Liver (tissue), 9 donors: Measurements from ENCODE around the gene RAB15. TPM values are rescaled to one million over a fixed set of nuclear protein-coding genes. Genes with fewer than 3 reads are reported as not detected.

Source experiments
- DNase-seq: peaks from one replicate; pipeline ENCODE4 v3.0.0-alpha.2; 2017; ENCODE audit warnings: low spot score
- H3K27ac ChIP-seq, 2 donors: one replicate each; pipeline ENCODE4 v1.7.0; 2013; ENCODE audit warnings: inconsistent platforms in 2 of 2, low read length in 2 of 2, control low read depth in 1 of 2, low read depth in 1 of 2, mild to moderate bottlenecking in 1 of 2
- H3K27me3 ChIP-seq, 4 donors: one replicate each; pipeline versions ENCODE4 v1.6.1 to v1.7.0; 2013; ENCODE audit warnings: low read length in 3 of 4, inconsistent platforms in 1 of 4, mild to moderate bottlenecking in 1 of 4, moderate library complexity in 1 of 4; ENCODE audit not compliant: control insufficient read depth in 4 of 4, insufficient read depth in 4 of 4
- H3K36me3 ChIP-seq, 4 donors: one replicate each; pipeline versions ENCODE4 v1.6.1 to v1.7.0; 2013; ENCODE audit warnings: low read length in 3 of 4, mild to moderate bottlenecking in 3 of 4, low read depth in 1 of 4, moderate library complexity in 1 of 4; ENCODE audit not compliant: control insufficient read depth in 4 of 4, insufficient read depth in 3 of 4
- H3K4me1 ChIP-seq, 4 donors: one replicate each; pipeline versions ENCODE4 v1.6.1 to v1.7.0; 2013; ENCODE audit warnings: low read length in 3 of 4, mild to moderate bottlenecking in 3 of 4, moderate library complexity in 1 of 4; ENCODE audit not compliant: control insufficient read depth in 4 of 4, insufficient read depth in 4 of 4
- H3K4me3 ChIP-seq, 3 donors: one replicate each; pipeline versions ENCODE4 v1.6.1 to v1.7.0; 2013; ENCODE audit warnings: low read length in 3 of 3, control low read depth in 1 of 3, low read depth in 1 of 3, mild to moderate bottlenecking in 1 of 3
- H3K9ac ChIP-seq, 2 donors: one replicate each; pipeline ENCODE4 v1.7.0; 2013; ENCODE audit warnings: low read length in 2 of 2, mild to moderate bottlenecking in 2 of 2, moderate library complexity in 2 of 2, control low read depth in 1 of 2, low read depth in 1 of 2
- H3K9me3 ChIP-seq, 4 donors: one replicate each; pipeline versions ENCODE4 v1.6.1 to v1.7.0; 2013; ENCODE audit warnings: low read length in 3 of 4; ENCODE audit not compliant: control insufficient read depth in 4 of 4
- EGR1 ChIP-seq, 2 donors: IDR thresholded peaks; 2 replicates each; pipeline ENCODE4 v1.6.1; 2016 to 2018; ENCODE audit warnings: antibody characterized with exemption in 2 of 2, low read depth in 2 of 2
- FOXA1 ChIP-seq: IDR thresholded peaks from 2 replicates; pipeline ENCODE4 v1.6.1; 2016; ENCODE audit warnings: antibody characterized with exemption
- FOXA2 ChIP-seq: IDR thresholded peaks from 2 replicates; pipeline ENCODE4 v1.6.1; 2016; ENCODE audit warnings: antibody characterized with exemption
- GABPA ChIP-seq, 2 donors: IDR thresholded peaks in 1 of 2; conservative IDR thresholded peaks in 1 of 2; 2 replicates each; pipeline ENCODE4 v1.6.1; 2016; ENCODE audit warnings: antibody characterized with exemption in 2 of 2, mild to moderate bottlenecking in 1 of 2, moderate library complexity in 1 of 2
- JUND ChIP-seq, 2 donors: IDR thresholded peaks; 2 replicates each; pipeline ENCODE4 v1.6.1; 2016; ENCODE audit warnings: antibody characterized with exemption in 2 of 2
- MAX ChIP-seq: IDR thresholded peaks from 2 replicates; pipeline ENCODE4 v1.6.1; 2016; ENCODE audit warnings: antibody characterized with exemption
- RAD21 ChIP-seq, 2 donors: IDR thresholded peaks; 2 replicates each; pipeline ENCODE4 v1.6.1; 2016; ENCODE audit warnings: antibody characterized with exemption in 2 of 2, mild to moderate bottlenecking in 2 of 2
- REST ChIP-seq: IDR thresholded peaks from 2 replicates; pipeline ENCODE4 v1.6.1; 2016; ENCODE audit warnings: antibody characterized with exemption, mild to moderate bottlenecking
- RXRA ChIP-seq, 2 donors: IDR thresholded peaks; 2 replicates each; pipeline ENCODE4 v1.6.1; 2017 to 2018; ENCODE audit warnings: antibody characterized with exemption in 2 of 2, mild to moderate bottlenecking in 1 of 2
- TAF1 ChIP-seq: conservative IDR thresholded peaks from 2 replicates; pipeline ENCODE4 v1.6.1; 2016; ENCODE audit warnings: antibody characterized with exemption, mild to moderate bottlenecking
- YY1 ChIP-seq: IDR thresholded peaks from 2 replicates; pipeline ENCODE4 v1.6.1; 2016; ENCODE audit warnings: antibody characterized with exemption, mild to moderate bottlenecking
- ZBTB33 ChIP-seq: IDR thresholded peaks from 2 replicates; pipeline ENCODE4 v1.6.1; 2016; ENCODE audit warnings: antibody characterized with exemption
- WGBS: extraction: QIAGEN DNeasy Blood & Tissue Kit; methylation state at CpG from one replicate; pipeline ENCODE4 v1.1.7; 2013; 5-methylcytosine and 5-hydroxymethylcytosine counted together
- polyA plus RNA-seq, 2 donors: library from polyadenylated mRNA; stranded (reverse) in 1 of 2; unstranded in 1 of 2; fragments of 200-250 nt in 1 of 2; fragments of >200 nt in 1 of 2; fragmentation: Nextera tagmentation in 1 of 2; extraction: Ambion mirVana in 1 of 2; gene quantifications; one replicate each; pipeline versions ENCODE4 v1.2.1 to v1.2.3, GENCODE V29; 2013 to 2015
- total RNA-seq, 2 donors: library from RNA; depleted of rRNA; stranded (reverse); fragments of >200 nt; gene quantifications; one replicate each; pipeline ENCODE4 v1.2.3, GENCODE V29; 2014
- donor health status: healthy.
- donor health status: healthy.
- donor health status: healthy.
- donor health status: healthy.
- donor health status: healthy.

RAB15 gene
- total and polyA plus RNA-seq, 4 donors, result 5.5 to 18.0 (median 11.1) TPM

GRCh38 chr14:64954491-64955240 lies 17.5 kb downstream of the RAB15 start:
- Histone ChIP-seq H3K4me1 (no peaks in the 10 kb centered on the region), H3K27me3 (no peaks in the 10 kb centered on the region), H3K9me3 (no peaks in the 10 kb centered on the region), H3K36me3 (peaks cover 0 to 2% (median 0%) of the 10 kb centered on the region in 4 donors), H3K27ac (no peak overlapping the region), H3K4me3 (no peak overlapping the region), H3K9ac (no peak overlapping the region)
- WGBS, result 98% methylated on average over 9 of the region's 9 CpGs
- TF ChIP-seq ZBTB33, result no peak
- no peak for DNase-seq

- peaks cover 0 to 2% (median 0%) of the 10 kb centered on the region in 4 donors for H3K36me3 ChIP-seq
- H3K27ac ChIP-seq, result no peak overlapping the region
- 97% methylated on average over 6 of the region's 6 CpGs for WGBS
- H3K4me3 ChIP-seq, result no peak overlapping the region
- no peaks in the 10 kb centered on the region for H3K9me3 ChIP-seq
- no peak overlapping the region for H3K9ac ChIP-seq
- peaks cover 3 to 6% (median 5%) of the 10 kb centered on the region in 4 donors for H3K4me1 ChIP-seq
- no peak for DNase-seq
- no peaks in the 10 kb centered on the region for H3K27me3 ChIP-seq
- TF ChIP-seq JUND (IDR thresholded peaks at IDR 0.05), result no peak
- no peak for TF ChIP-seq YY1
- TF ChIP-seq RXRA (IDR thresholded peaks at IDR 0.05), result no peak
- no peak for TF ChIP-seq FOXA2
- TF ChIP-seq GABPA (IDR thresholded peaks at IDR 0.05 in 1 of 2, conservative IDR thresholded peaks at IDR 0.05 in 1 of 2), result no peak
- no peak for TF ChIP-seq RAD21 (IDR thresholded peaks at IDR 0.05)
- no peak for TF ChIP-seq REST
- TF ChIP-seq FOXA1, result no peak
- TF ChIP-seq MAX, result no peak
- no peak for TF ChIP-seq ZBTB33
- no peak for TF ChIP-seq EGR1 (IDR thresholded peaks at IDR 0.05; ENCODE audit: low read depth in 2 of 2)
- TF ChIP-seq TAF1, result no peak
These were observed 18.5 kb downstream of the RAB15 start for GRCh38 chr14:64953661-64954060.
